HepG2 (cell line): Measurements from ENCODE around the gene C12orf56.

Experiments used
- CBX1 ChIP-seq: IDR thresholded peaks from one replicate; pipeline ENCODE4 v1.6.1; 2016; ENCODE audit warnings: antibody characterized with exemption, low read depth
- CHD4 ChIP-seq: fragments of 200-600 bp; sonication (generic); IDR thresholded peaks from 2 replicates; pipeline ENCODE4 v1.7.0; 2017; ENCODE audit warnings: mild to moderate bottlenecking, low read length, borderline replicate concordance
- ERF ChIP-seq: IDR thresholded peaks from 2 replicates; pipeline ENCODE4 v1.6.1; 2018; ENCODE audit warnings: missing biosample characterization, missing genetic modification reagents
- EZH2 ChIP-seq: conservative IDR thresholded peaks from 2 replicates; pipeline ENCODE4 v1.6.1; 2012; ENCODE audit warnings: mild to moderate bottlenecking, low read depth, low read length, moderate library complexity
- JUN ChIP-seq: sonication (generic); formaldehyde crosslinking; IDR thresholded peaks from 2 replicates; pipeline ENCODE4 v1.4.0; 2020; ENCODE audit warnings: mild to moderate bottlenecking, missing genetic modification reagents
- MTA3 ChIP-seq: sonication (generic); formaldehyde crosslinking; IDR thresholded peaks from 2 replicates; pipeline ENCODE4 v1.4.0; 2020; ENCODE audit warnings: missing genetic modification reagents
- POLR2AphosphoS5 ChIP-seq: IDR thresholded peaks from 2 replicates; pipeline ENCODE4 v1.6.1; 2012; ENCODE audit warnings: low read depth, low read length
- TF ChIP-seq, protein P1 (sequence below): IDR thresholded peaks from 2 replicates; pipeline ENCODE4 v1.6.1; 2012; ENCODE audit warnings: inconsistent platforms
- TF ChIP-seq, protein P2 (sequence below): sonication (generic); formaldehyde crosslinking; IDR thresholded peaks from 2 replicates; pipeline ENCODE4 v1.5.0; 2020; ENCODE audit warnings: mild to moderate bottlenecking, missing genetic modification reagents, moderate library complexity

DNA sequence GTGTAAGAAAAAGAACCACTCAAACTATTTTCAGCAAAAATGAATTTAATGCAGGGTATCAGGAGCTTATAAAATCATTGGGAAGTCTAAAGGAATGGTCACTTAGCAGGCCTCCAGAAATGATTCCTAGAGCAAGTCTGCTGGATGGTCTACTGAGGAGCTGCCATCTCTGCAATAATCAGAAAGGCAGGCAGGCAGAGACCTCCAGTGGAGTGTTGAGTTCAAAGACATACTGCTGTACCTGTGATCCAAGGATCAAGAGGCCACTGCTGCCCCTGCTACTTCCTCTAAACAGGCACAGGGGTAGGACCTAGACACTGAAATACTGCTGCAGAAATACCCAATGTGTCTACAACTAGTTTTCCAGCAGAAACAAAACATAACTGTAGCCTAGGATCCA is 154.0 kb downstream of the C12orf56 start:
- TF ChIP-seq ERF (CRISPR knock-in tag): no peak
- TF ChIP-seq, protein P1, sequence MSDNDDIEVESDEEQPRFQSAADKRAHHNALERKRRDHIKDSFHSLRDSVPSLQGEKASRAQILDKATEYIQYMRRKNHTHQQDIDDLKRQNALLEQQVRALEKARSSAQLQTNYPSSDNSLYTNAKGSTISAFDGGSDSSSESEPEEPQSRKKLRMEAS: no peak
- TF ChIP-seq POLR2AphosphoS5: no peak
- no peak for TF ChIP-seq EZH2
- no peak for TF ChIP-seq JUN (CRISPR knock-in tag)
- TF ChIP-seq, protein P2, sequence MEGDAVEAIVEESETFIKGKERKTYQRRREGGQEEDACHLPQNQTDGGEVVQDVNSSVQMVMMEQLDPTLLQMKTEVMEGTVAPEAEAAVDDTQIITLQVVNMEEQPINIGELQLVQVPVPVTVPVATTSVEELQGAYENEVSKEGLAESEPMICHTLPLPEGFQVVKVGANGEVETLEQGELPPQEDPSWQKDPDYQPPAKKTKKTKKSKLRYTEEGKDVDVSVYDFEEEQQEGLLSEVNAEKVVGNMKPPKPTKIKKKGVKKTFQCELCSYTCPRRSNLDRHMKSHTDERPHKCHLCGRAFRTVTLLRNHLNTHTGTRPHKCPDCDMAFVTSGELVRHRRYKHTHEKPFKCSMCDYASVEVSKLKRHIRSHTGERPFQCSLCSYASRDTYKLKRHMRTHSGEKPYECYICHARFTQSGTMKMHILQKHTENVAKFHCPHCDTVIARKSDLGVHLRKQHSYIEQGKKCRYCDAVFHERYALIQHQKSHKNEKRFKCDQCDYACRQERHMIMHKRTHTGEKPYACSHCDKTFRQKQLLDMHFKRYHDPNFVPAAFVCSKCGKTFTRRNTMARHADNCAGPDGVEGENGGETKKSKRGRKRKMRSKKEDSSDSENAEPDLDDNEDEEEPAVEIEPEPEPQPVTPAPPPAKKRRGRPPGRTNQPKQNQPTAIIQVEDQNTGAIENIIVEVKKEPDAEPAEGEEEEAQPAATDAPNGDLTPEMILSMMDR (CRISPR knock-in tag): peak; percentile 69
- no peak for TF ChIP-seq CBX1
- TF ChIP-seq CHD4: no peak
- no peak for TF ChIP-seq MTA3 (CRISPR knock-in tag)
